Erythroblast (primary cell): ENCODE measurements around the gene NKAIN2.

Experiments used
- GATA1 ChIP-seq: IDR thresholded peaks from 2 replicates; pipeline ENCODE4 v1.6.1; 2011; ENCODE audit warnings: low read depth, mild to moderate bottlenecking, control low read depth, low read length, moderate library complexity
- POLR2A ChIP-seq: IDR thresholded peaks from 2 replicates; pipeline ENCODE4 v1.6.1; 2011; ENCODE audit warnings: mild to moderate bottlenecking, low read length

DNA sequence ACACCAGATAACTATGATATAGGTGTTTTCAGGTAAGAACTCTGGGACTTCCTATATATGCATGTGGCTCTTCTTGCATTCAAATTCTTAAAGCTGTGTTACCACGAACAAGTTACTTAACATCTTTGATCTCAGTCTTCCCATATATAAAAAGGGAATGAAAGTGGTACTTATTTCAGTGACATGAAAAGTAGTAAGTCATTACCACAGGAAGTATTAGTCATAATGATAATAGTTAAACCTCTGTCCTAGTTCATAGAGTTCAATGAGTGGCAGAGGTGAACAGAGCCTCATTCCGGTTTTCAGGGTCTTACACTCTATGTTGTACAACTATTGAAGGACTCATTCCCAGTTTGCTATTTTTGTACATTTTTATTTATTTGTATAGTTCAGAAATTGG lies 237.0 kb downstream of the NKAIN2 start:
- TF ChIP-seq POLR2A (no peak), GATA1 (no peak)
